Fibroblast of lung (primary cell): ENCODE data around the gene COMP. TPM values are rescaled to one million over a fixed set of nuclear protein-coding genes. Genes with fewer than 3 reads are reported as not detected.

Experiments
- DNase-seq, 2 donors: peaks; one replicate each; pipeline versions ENCODE4 v3.0.0 to v3.0.0-alpha.2; 2010; ENCODE audit warnings: low read depth in 2 of 2
- H2AFZ ChIP-seq: 2 replicates; pipeline ENCODE4 v1.5.1; 2012; ENCODE audit warnings: low read length, control low read depth, inconsistent platforms
- H3K27ac ChIP-seq: 2 replicates; pipeline ENCODE4 v1.5.1; 2011; ENCODE audit warnings: low read length, control low read depth; ENCODE audit not compliant: insufficient read depth
- H3K27me3 ChIP-seq: 2 replicates; pipeline ENCODE4 v1.5.1; 2011; ENCODE audit warnings: mild to moderate bottlenecking, low read length; ENCODE audit not compliant: control insufficient read depth, insufficient read depth
- H3K36me3 ChIP-seq: 2 replicates; pipeline ENCODE4 v1.5.1; 2011; ENCODE audit warnings: low read length; ENCODE audit not compliant: control insufficient read depth, insufficient read depth
- H3K4me1 ChIP-seq: 2 replicates; pipeline ENCODE4 v1.5.1; 2011; ENCODE audit warnings: low read length; ENCODE audit not compliant: control insufficient read depth, insufficient read depth; ENCODE audit errors: extremely low read depth
- H3K4me2 ChIP-seq: 2 replicates; pipeline ENCODE4 v1.5.1; 2011; ENCODE audit warnings: low read length, control low read depth; ENCODE audit not compliant: insufficient read depth; ENCODE audit errors: extremely low read depth
- H3K4me3 ChIP-seq, 4 experiments: fragments of 200-600 bp in 1 of 4; sonication (generic) in 1 of 4; replicated peaks in 1 of 4; 2 replicates each; pipeline ENCODE4 v1.5.1; 2011 to 2016; ENCODE audit warnings: low read length in 4 of 4, low read depth in 3 of 4, mild to moderate bottlenecking in 3 of 4, control low read depth in 2 of 4, inconsistent platforms in 1 of 4, mixed read lengths in 1 of 4; ENCODE audit not compliant: insufficient read depth in 1 of 4; ENCODE audit errors: control extremely low read depth in 1 of 4
- H3K79me2 ChIP-seq: 2 replicates; pipeline ENCODE4 v1.5.1; 2012; ENCODE audit warnings: mild to moderate bottlenecking, low read length, inconsistent platforms; ENCODE audit not compliant: control insufficient read depth, insufficient read depth
- H3K9ac ChIP-seq: 2 replicates; pipeline ENCODE4 v1.5.1; 2011; ENCODE audit warnings: mild to moderate bottlenecking, low read length, control low read depth; ENCODE audit not compliant: insufficient read depth
- H3K9me3 ChIP-seq: 2 replicates; pipeline ENCODE4 v1.5.1; 2012; ENCODE audit warnings: low read depth, low read length; ENCODE audit not compliant: control insufficient read depth, insufficient read depth
- H4K20me1 ChIP-seq: 2 replicates; pipeline ENCODE4 v1.5.1; 2011; ENCODE audit warnings: low read length; ENCODE audit not compliant: control insufficient read depth, insufficient read depth; ENCODE audit errors: extremely low read depth
- EZH2 ChIP-seq: IDR thresholded peaks from 2 replicates; pipeline ENCODE4 v1.5.1; 2012; ENCODE audit warnings: low read length, control low read depth, mild to moderate bottlenecking; ENCODE audit errors: missing control alignments
- polyA plus RNA-seq, 2 donors: library from polyadenylated mRNA; depleted of rRNA in 1 of 2; stranded (reverse) in 1 of 2; unstranded in 1 of 2; fragments of >200 nt; gene quantifications; 2 replicates each; pipeline ENCODE4 v1.2.1, GENCODE V29; 2011 to 2012; ENCODE audit warnings: missing spikeins in 1 of 2
- total RNA-seq: library from RNA; depleted of rRNA; stranded (reverse); fragments of >200 nt; gene quantifications from 2 replicates; pipeline ENCODE4 v1.2.1, GENCODE V29; 2014
- TF ChIP-seq, protein P1 (sequence below), 2 donors: IDR thresholded peaks in 1 of 2; conservative IDR thresholded peaks in 1 of 2; 1 replicate in 1 of 2; 2 replicates in 1 of 2; pipeline ENCODE4 v1.5.1; 2011 to 2012; ENCODE audit warnings: low read length in 2 of 2, control low read depth in 1 of 2, inconsistent platforms in 1 of 2, low read depth in 1 of 2, mild to moderate bottlenecking in 1 of 2

Gene COMP
- total and polyA plus RNA-seq, 2 donors (not counting 1 experiment from before 2014, with no cell fraction given), result 0.05 to 0.17 TPM

DNA sequence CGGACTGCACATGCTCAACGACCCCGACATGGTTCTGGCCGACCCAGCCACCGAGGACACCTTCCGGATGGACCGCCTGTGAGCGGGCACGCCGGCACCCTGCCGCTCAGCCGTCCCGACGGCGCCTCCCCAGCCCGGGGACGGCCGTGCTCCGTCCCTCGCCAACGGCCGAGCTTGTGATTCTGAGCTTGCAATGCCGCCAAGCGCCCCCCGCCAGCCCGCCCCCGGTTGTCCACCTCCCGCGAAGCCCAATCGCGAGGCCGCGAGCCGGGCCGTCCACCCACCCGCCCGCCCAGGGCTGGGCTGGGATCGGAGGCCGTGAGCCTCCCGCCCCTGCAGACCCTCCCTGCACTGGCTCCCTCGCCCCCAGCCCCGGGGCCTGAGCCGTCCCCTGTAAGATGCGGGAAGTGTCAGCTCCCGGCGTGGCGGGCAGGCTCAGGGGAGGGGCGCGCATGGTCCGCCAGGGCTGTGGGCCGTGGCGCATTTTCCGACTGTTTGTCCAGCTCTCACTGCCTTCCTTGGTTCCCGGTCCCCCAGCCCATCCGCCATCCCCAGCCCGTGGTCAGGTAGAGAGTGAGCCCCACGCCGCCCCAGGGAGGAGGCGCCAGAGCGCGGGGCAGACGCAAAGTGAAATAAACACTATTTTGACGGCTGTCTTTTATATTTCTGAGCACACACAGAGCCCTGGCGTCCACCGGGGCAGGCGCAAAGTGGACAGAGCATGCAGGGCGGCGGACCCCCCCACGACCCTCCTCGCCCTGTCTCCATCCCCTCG, 13.6 kb downstream of the COMP start:
- no peaks in the 10 kb centered on the region for H3K79me2 ChIP-seq
- TF ChIP-seq, protein P1, sequence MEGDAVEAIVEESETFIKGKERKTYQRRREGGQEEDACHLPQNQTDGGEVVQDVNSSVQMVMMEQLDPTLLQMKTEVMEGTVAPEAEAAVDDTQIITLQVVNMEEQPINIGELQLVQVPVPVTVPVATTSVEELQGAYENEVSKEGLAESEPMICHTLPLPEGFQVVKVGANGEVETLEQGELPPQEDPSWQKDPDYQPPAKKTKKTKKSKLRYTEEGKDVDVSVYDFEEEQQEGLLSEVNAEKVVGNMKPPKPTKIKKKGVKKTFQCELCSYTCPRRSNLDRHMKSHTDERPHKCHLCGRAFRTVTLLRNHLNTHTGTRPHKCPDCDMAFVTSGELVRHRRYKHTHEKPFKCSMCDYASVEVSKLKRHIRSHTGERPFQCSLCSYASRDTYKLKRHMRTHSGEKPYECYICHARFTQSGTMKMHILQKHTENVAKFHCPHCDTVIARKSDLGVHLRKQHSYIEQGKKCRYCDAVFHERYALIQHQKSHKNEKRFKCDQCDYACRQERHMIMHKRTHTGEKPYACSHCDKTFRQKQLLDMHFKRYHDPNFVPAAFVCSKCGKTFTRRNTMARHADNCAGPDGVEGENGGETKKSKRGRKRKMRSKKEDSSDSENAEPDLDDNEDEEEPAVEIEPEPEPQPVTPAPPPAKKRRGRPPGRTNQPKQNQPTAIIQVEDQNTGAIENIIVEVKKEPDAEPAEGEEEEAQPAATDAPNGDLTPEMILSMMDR (conservative IDR thresholded peaks at IDR 0.05 in 1 of 2, IDR thresholded peaks at IDR 0.05 in 1 of 2; ENCODE audit: low read depth in 1 of 2, low read length in 2 of 2), result no peak
- TF ChIP-seq EZH2, result no peak
- no peaks in the 10 kb centered on the region for H3K36me3 ChIP-seq
- H3K9ac ChIP-seq, result no peak overlapping the region
- no peak overlapping the region for H3K4me3 ChIP-seq
- no peak overlapping the region for H3K4me2 ChIP-seq
- no peak overlapping the region for H3K27ac ChIP-seq
- H4K20me1 ChIP-seq, result no peaks in the 10 kb centered on the region
- H2AFZ ChIP-seq, result no peak overlapping the region
- DNase-seq, result no peak
- H3K4me1 ChIP-seq, result peaks cover 13% of the 10 kb centered on the region
- no peaks in the 10 kb centered on the region for H3K9me3 ChIP-seq
- H3K27me3 ChIP-seq, result no peaks in the 10 kb centered on the region

- Histone ChIP-seq H4K20me1 (no peaks in the 10 kb centered on the region), H3K4me3 (no peak overlapping the region), H3K9ac (no peak overlapping the region), H3K27me3 (no peaks in the 10 kb centered on the region), H3K9me3 (no peaks in the 10 kb centered on the region), H3K4me2 (peak overlapping the region; percentile 48), H3K4me1 (peaks cover 13% of the 10 kb centered on the region), H3K36me3 (no peaks in the 10 kb centered on the region), H3K27ac (peak overlapping the region; percentile 62), H2AFZ (no peak overlapping the region), H3K79me2 (no peaks in the 10 kb centered on the region)
- peak in 1 of 2 donors; percentile 21 for DNase-seq
- no peak for TF ChIP-seq EZH2
- TF ChIP-seq, protein P1 (conservative IDR thresholded peaks at IDR 0.05 in 1 of 2, IDR thresholded peaks at IDR 0.05 in 1 of 2; ENCODE audit: low read depth in 1 of 2, low read length in 2 of 2), result no peak
These were observed 14.4 kb downstream of the COMP start for GRCh38 chr19:18776736-18777135.

GRCh38 chr19:18776288-18776594, 14.9 kb downstream of the COMP start:
- Histone ChIP-seq H3K4me1 (peaks cover 13% of the 10 kb centered on the region), H3K4me2 (peak overlapping the region; percentile 64), H3K27ac (peak overlapping the region; percentile 62), H3K27me3 (no peaks in the 10 kb centered on the region), H3K9me3 (no peaks in the 10 kb centered on the region), H3K9ac (peak overlapping the region; percentile 55), H2AFZ (no peak overlapping the region), H3K36me3 (no peaks in the 10 kb centered on the region), H4K20me1 (no peaks in the 10 kb centered on the region), H3K79me2 (no peaks in the 10 kb centered on the region), H3K4me3 (no peak overlapping the region)
- peak; percentile 54 to 68 for DNase-seq
- TF ChIP-seq EZH2, result no peak
- TF ChIP-seq, protein P1 (conservative IDR thresholded peaks at IDR 0.05 in 1 of 2, IDR thresholded peaks at IDR 0.05 in 1 of 2; ENCODE audit: low read depth in 1 of 2, low read length in 2 of 2), result peak; percentile 35 to 57
